ENCODE data around the gene ZNF569.
"Not testable (repeated sequence)": the region's sequence is repeated elsewhere in the genome, so short reads cannot be mapped to it uniquely, and the experiment has no call there.

ZNF569 gene

GRCh38 chr19:37391399-37391798 lies 75.8 kb downstream of the ZNF569 start:
- not testable (repeated sequence) for DNase-seq

GRCh38 chr19:37389234-37389633 lies 78.0 kb downstream of the ZNF569 start:
- DNase-seq, result no peak

DNA sequence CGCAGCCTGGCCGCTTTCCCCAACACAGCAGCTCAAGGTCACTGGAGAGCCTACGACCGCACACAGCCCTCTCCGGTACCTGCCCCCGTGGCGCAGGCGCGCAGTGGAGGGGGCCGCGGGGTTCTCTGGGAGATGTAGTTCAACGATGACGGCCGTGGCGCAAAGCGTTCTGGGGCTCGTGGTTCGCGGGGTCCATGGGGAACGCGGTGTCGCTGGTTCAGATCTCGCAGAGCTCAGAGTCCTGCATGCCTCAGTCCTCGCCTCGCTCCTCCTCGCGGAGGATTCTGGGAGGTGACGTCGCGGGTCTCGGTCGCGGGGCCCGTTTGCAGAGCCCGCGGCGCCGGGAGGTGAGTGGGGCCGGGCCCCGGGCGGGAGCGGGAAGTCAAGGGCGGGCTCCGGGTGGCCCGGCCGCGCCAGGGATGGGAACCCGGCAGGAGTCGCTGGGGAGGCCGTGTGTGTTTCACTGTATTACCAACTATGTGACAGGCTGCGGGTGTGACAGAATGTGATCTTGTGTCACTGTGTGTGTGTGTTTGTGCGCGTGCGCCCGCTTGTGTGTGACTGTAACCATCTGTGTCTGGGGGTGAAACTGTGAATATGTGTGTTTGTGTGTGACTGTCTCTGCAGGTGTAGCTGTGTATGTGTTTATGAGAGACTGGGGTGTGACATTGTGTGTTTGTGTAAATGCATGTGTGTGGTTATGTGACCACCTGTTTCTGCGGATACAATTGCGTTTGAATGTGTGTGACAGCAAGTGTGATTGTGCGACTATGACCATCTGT lies 96.2 kb downstream of the ZNF569 start, which contains the start of gene ZNF527:
ZNF527 (plus strand) TSS at position 220 of the 782 bp plus-strand sequence. CDS start 3,100 bp downstream, outside the sequence.
- DNase-seq, result peak; percentile 99

- peak; percentile 60 for DNase-seq
Observed at GRCh38 chr19:37370386-37370879, 96.8 kb downstream of the ZNF569 start.

DNA sequence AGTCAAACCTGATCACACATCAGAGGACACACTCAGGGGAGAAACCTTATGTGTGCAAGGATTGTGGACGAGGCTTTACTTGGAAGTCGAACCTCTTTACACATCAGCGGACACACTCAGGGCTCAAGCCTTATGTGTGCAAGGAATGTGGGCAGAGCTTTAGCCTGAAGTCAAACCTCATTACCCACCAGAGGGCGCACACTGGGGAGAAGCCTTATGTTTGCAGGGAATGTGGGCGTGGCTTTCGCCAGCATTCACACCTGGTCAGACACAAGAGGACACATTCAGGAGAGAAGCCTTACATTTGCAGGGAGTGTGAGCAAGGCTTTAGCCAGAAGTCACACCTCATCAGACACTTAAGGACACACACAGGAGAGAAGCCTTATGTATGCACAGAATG lies 104.5 kb downstream of the ZNF569 start:
- peak; percentile 23 for DNase-seq

- no peak for DNase-seq
Observed at GRCh38 chr19:37361994-37362393, 105.2 kb downstream of the ZNF569 start.

Measured in NCI-H69 (cell line).